Astrocyte of the cerebellum (primary cell): ENCODE results near the gene PSMG3.

ENCODE experiments used
- DNase-seq: peaks from one replicate; pipeline ENCODE4 v3.0.0-alpha.2; 2011; ENCODE audit warnings: low read depth
- H3K4me3 ChIP-seq: 2 replicates; pipeline ENCODE4 v1.5.1; 2011; ENCODE audit warnings: mild to moderate bottlenecking, low read depth, low read length, moderate library complexity
- in situ Hi-C: cut with HindIII; loops from 2 replicates; pipeline ENCODE4 v1.10.0; 2017; ENCODE audit warnings: low sequenced_read_pairs
- TF ChIP-seq, protein P1 (sequence below): IDR thresholded peaks from 2 replicates; pipeline ENCODE4 v1.5.1; 2012; ENCODE audit warnings: low read length, low read depth, moderate library complexity, mild to moderate bottlenecking; ENCODE audit errors: missing control alignments

Gene PSMG3

GRCh38 chr7:1580422-1581030 is 10.7 kb upstream of the PSMG3 start:
- TF ChIP-seq, protein P1, sequence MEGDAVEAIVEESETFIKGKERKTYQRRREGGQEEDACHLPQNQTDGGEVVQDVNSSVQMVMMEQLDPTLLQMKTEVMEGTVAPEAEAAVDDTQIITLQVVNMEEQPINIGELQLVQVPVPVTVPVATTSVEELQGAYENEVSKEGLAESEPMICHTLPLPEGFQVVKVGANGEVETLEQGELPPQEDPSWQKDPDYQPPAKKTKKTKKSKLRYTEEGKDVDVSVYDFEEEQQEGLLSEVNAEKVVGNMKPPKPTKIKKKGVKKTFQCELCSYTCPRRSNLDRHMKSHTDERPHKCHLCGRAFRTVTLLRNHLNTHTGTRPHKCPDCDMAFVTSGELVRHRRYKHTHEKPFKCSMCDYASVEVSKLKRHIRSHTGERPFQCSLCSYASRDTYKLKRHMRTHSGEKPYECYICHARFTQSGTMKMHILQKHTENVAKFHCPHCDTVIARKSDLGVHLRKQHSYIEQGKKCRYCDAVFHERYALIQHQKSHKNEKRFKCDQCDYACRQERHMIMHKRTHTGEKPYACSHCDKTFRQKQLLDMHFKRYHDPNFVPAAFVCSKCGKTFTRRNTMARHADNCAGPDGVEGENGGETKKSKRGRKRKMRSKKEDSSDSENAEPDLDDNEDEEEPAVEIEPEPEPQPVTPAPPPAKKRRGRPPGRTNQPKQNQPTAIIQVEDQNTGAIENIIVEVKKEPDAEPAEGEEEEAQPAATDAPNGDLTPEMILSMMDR, result no peak
- no peak for DNase-seq
- in situ Hi-C loops, result no loop called here
- no peak overlapping the region for H3K4me3 ChIP-seq

GRCh38 chr7:1579481-1580421 is 9.9 kb upstream of the PSMG3 start:
- DNase-seq, result no peak
- in situ Hi-C loops, result no loop called here
- TF ChIP-seq, protein P1, result peak; percentile 85
- H3K4me3 ChIP-seq, result no peak overlapping the region

DNA sequence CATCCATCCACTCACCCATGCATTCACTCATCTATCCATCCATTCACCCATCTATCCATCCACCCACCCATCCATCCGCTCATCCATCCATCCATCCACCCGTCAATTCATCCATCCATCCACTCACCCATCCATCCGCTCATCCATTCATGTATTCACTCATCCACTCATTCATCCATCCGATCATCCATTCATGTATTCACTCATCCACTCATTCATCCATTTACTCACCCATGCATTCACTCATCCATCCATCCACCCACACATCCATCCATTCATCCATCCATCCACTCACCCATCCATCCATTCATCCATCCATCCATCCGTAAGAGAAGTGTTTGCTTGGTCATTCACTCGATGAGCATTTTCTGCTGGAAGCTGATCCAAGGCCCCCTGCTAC is 8.7 kb upstream of the PSMG3 start:
- no peak overlapping the region for H3K4me3 ChIP-seq
- in situ Hi-C loops, result no loop called here
- TF ChIP-seq, protein P1, result no peak

DNA sequence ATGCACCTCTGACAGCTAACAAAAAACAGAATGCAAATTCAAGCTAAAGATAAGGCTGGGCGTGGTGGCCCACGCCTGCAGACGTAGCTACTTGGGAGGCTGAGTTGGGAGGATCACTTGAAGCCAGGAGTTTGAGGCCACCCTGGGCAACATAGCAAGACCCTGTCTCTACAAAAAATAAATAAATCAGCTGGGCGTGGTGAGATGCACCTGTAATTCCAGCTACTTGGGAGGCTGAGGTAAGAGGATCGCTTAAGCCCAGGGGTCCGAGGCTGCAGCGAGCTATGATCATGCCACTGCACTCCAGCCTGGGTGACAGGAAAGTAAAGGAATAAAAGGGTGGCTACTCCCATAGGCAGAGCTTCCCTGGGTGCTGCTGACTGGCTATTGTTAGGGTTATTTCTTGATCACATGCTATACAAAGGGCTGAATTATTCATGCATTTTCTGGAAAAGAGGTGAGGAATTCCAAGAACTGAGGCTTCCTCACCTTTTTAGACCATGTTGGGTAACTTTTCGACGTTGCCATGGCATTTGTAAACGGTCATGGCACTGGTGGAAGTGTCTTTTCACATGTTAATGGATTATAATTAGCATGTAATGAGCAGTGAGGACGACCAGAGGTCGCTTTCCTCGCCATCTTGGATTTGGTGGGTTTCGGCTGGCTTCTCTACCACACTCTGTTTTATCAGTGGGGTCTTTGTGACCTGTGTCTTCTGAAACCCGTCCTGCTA is 6.9 kb upstream of the PSMG3 start:
- no peak for DNase-seq
- no peak overlapping the region for H3K4me3 ChIP-seq
- TF ChIP-seq, protein P1, result no peak
- in situ Hi-C loops, result no loop called here

More for the DNA sequence above, 8.7 kb upstream of the PSMG3 start:
- DNase-seq, result no peak

GRCh38 chr7:1575809-1576208 is 6.0 kb upstream of the PSMG3 start:
- no peak for DNase-seq
- TF ChIP-seq, protein P1, result no peak
- in situ Hi-C loops, result no loop called here
- H3K4me3 ChIP-seq, result no peak overlapping the region

DNA sequence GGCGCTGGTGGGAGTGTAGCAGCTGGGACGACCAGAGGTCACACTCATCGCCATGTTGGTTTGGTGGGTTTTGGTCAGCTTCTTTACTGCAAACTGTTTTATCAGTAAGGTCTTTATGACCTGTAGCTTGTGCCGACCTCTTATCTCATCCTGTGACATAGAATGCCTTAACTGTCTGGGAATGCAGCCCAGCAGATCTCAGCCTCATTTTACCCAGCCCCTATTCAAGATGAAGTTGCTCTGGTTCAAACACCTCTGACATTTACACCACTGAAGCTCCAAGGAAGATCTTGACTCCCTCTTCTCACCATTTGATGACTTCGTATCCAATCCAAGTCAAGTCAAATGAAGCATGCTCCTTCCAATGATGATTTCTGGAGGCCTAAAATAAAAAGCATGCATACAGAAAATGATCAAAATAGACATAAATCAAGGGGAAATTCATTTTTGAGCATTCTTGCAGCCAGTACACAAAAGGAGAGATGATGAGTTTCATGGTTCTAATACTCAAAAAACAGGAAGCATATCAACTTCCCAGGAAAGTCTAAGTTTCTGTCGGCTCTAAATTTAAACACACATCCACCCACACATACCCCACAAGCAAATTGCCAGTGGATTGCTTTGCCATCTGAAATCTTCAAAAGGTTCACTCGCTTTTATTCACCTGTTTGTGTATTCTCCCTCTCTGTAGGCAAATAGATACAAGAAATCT is 2.4 kb upstream of the PSMG3 start:
- in situ Hi-C loops, result no loop called here
- H3K4me3 ChIP-seq, result no peak overlapping the region
- TF ChIP-seq, protein P1, result no peak
- no peak for DNase-seq
